Upper lobe of left lung (tissue), 6 donors: Measurements from ENCODE around the gene OR52K2. TPM values are rescaled to one million over a fixed set of nuclear protein-coding genes. Genes with fewer than 3 reads are reported as not detected.
"Not testable (repeated sequence)": the region's sequence is repeated elsewhere in the genome, so short reads cannot be mapped to it uniquely, and the experiment has no call there.

ENCODE experiments used
- ATAC-seq, 2 donors: fragments of 200-7000 bp; cut with Tn5 transposase; one replicate each; pipeline ENCODE4 v1.9.1; 2022; ENCODE audit warnings: mild to moderate bottlenecking in 2 of 2, moderate library complexity in 2 of 2; ENCODE audit not compliant: low FRiP score in 2 of 2
- DNase-seq, 2 donors: peaks; one replicate each; pipeline ENCODE4 v3.0.0-alpha.2; 2019 to 2020
- H3K27ac ChIP-seq, 4 donors: fragments of 200-600 bp; sonication (generic); one replicate each; pipeline ENCODE4 v1.5.1; 2016 to 2019
- H3K27me3 ChIP-seq, 4 donors: fragments of 200-600 bp; sonication (generic); one replicate each; pipeline ENCODE4 v1.5.1; 2017 to 2019
- H3K36me3 ChIP-seq, 4 donors: fragments of 200-600 bp; sonication (generic); one replicate each; pipeline ENCODE4 v1.5.1; 2016 to 2019
- H3K4me1 ChIP-seq, 4 donors: fragments of 200-600 bp; sonication (generic); one replicate each; pipeline ENCODE4 v1.5.1; 2018 to 2019
- H3K4me3 ChIP-seq, 4 donors: fragments of 200-600 bp; sonication (generic); one replicate each; pipeline ENCODE4 v1.5.1; 2017 to 2019; ENCODE audit warnings: mild to moderate bottlenecking in 2 of 4, moderate library complexity in 1 of 4
- H3K9me3 ChIP-seq, 4 donors: fragments of 200-600 bp; sonication (generic); one replicate each; pipeline ENCODE4 v1.5.1; 2018 to 2019
- EP300 ChIP-seq, 4 donors: sonication (generic); formaldehyde crosslinking; IDR thresholded peaks; one replicate each; pipeline ENCODE4 v1.5.1; 2017; ENCODE audit warnings: antibody characterized with exemption in 4 of 4, control low read depth in 2 of 4
- POLR2A ChIP-seq, 4 donors: fragments of 450-650 bp; IDR thresholded peaks; one replicate each; pipeline ENCODE4 v1.5.1; 2016 to 2017; ENCODE audit warnings: antibody characterized with exemption in 4 of 4, mild to moderate bottlenecking in 2 of 4
- POLR2AphosphoS5 ChIP-seq, 2 donors: sonication (generic); formaldehyde crosslinking; IDR thresholded peaks; one replicate each; pipeline ENCODE4 v1.5.1; 2017; ENCODE audit warnings: antibody characterized with exemption in 2 of 2
- WGBS, 2 donors: methylation state at CpG; one replicate each; pipeline ENCODE4 v1.1.5; 2017 to 2018; 5-methylcytosine and 5-hydroxymethylcytosine counted together
- total RNA-seq, 6 donors: library from RNA; depleted of rRNA in 4 of 6; stranded (reverse); fragments of >200 nt in 4 of 6; gene quantifications; one replicate each; pipeline versions ENCODE4 v1.1.0 to v1.2.1, GENCODE V29; 2016 to 2021
- TF ChIP-seq, protein P1 (sequence below), 6 experiments: fragments of 450-650 bp in 4 of 6; fragments of 200-600 bp in 2 of 6; sonication (generic) in 2 of 6; IDR thresholded peaks; one replicate each; pipeline ENCODE4 v1.5.1; 2016 to 2019; ENCODE audit warnings: antibody characterized with exemption in 6 of 6
- donor health status: DM: no; HTN: no; CAD: no; lungs with moderate emphysema.
- donor health status: DM: no; HTN: yes; CAD: no; lungs with severe emphysema.

OR52K2 gene
- not detected for total RNA-seq

DNA sequence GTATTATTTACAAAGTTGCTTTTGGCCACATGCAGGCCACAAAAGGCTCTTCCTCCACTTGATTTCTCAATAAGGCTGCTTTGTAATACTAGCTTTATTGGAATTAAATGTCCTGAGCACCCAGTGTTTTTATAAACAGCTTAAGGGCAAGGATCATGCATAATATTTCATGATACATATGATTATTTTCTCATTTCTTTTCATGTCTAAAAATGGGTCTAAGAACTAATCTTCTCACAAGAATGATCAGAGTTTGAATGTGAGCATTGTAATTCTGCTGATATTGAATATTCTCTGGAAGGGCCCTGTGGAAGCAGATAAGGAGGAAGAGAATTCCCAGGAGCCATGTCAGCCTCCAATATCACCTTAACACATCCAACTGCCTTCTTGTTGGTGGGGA, at the start of gene OR52K2:
Gene OR52K2, plus strand, starts transcription at position 301 of the 400 bp plus-strand sequence. Its CDS starts 45 bp downstream, at position 346.
- no peak for DNase-seq

DNA sequence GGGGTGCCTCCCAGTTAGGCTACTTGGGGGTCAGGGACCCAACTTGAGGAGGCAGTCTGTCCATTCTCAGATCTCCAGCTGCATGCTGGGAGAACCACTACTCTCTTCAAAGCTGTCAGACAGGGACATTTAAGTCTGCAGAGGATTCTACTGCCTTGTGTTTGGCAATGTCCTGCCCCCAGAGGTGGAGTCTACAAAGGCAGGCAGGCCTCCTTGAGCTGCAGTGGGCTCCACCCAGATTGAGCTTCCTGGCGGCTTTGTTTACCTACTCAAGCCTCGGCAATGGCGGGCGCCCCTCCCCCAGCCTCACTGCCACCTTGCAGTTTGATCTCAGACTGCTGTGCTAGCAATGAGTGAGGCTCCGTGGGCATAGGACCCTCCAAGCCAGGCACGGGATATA, 42.9 kb upstream of the OR52K2 start:
- DNase-seq, H3K9me3 ChIP-seq, H3K27me3 ChIP-seq: not testable (repeated sequence)

More for the DNA sequence above, at the start of gene OR52K2:
- no peak for TF ChIP-seq POLR2A (IDR thresholded peaks at IDR 0.05)
- H3K27me3 ChIP-seq: no peaks in the 10 kb centered on the region
- H3K27ac ChIP-seq: no peak within 1 kb of the TSS
- H3K36me3 ChIP-seq: no peaks in the 10 kb centered on the region
- no peaks in the 10 kb centered on the region for H3K9me3 ChIP-seq
- ATAC-seq: no peak
- H3K4me3 ChIP-seq: no peak within 1 kb of the TSS
- no peaks in the 10 kb centered on the region for H3K4me1 ChIP-seq

DNA sequence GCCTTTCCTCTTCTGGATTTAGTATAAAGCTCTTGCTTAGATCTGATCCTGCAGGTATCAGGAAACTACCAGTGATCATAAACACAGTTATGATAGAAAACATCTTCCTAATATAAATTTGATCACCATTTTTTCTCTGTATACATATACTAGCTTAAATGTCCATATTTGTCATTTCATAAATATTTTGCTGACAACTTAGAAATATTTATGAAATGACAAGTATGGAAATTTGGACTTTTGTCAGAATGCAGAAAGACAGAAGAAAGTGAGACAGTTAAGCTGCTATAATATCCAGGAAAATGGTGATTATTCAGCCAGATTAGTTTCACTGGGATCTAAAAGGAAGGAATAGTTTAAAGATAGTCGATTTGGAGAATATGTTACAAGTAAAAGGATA, 32.8 kb upstream of the OR52K2 start:
- H3K36me3 ChIP-seq: no peaks in the 10 kb centered on the region
- no peak overlapping the region for H3K27ac ChIP-seq
- TF ChIP-seq POLR2A (IDR thresholded peaks at IDR 0.05) (no peak), POLR2AphosphoS5 (IDR thresholded peaks at IDR 0.05) (no peak), EP300 (IDR thresholded peaks at IDR 0.05) (no peak)
- TF ChIP-seq, protein P1, sequence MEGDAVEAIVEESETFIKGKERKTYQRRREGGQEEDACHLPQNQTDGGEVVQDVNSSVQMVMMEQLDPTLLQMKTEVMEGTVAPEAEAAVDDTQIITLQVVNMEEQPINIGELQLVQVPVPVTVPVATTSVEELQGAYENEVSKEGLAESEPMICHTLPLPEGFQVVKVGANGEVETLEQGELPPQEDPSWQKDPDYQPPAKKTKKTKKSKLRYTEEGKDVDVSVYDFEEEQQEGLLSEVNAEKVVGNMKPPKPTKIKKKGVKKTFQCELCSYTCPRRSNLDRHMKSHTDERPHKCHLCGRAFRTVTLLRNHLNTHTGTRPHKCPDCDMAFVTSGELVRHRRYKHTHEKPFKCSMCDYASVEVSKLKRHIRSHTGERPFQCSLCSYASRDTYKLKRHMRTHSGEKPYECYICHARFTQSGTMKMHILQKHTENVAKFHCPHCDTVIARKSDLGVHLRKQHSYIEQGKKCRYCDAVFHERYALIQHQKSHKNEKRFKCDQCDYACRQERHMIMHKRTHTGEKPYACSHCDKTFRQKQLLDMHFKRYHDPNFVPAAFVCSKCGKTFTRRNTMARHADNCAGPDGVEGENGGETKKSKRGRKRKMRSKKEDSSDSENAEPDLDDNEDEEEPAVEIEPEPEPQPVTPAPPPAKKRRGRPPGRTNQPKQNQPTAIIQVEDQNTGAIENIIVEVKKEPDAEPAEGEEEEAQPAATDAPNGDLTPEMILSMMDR (IDR thresholded peaks at IDR 0.05): no peak
- no peak overlapping the region for H3K4me3 ChIP-seq
- no peak for ATAC-seq
- WGBS, 2 donors: 45 to 49% methylated on average over 1 of the region's 1 CpG
- H3K27me3 ChIP-seq: no peaks in the 10 kb centered on the region
- DNase-seq: no peak
- no peaks in the 10 kb centered on the region for H3K4me1 ChIP-seq
- no peaks in the 10 kb centered on the region for H3K9me3 ChIP-seq

More for the DNA sequence above, 42.9 kb upstream of the OR52K2 start:
- H3K27ac ChIP-seq, H3K4me1 ChIP-seq, H3K36me3 ChIP-seq, H3K4me3 ChIP-seq, ATAC-seq: not testable (repeated sequence)
- 92 to 93% methylated on average over 4 to 6 of the region's 6 CpGs for WGBS, 2 donors

DNA sequence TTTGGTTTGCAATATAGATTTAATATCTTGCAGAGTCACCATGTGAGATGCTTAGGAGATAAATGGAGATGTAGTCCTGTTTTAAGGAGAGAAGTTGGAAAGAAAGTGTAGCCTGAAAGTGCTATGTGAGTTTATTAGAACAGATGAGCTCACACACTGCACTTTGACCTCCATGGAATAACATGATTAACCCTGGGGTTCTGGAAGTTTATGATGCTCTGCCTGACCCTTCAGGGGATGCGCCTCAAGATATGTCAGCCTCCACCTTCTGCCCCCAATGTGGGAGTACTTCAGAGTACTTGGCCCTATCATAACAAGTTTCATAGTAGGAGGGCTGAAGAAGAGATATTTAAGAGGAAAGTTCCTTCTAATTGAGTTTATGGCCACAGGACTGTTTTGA, 32.3 kb upstream of the OR52K2 start:
- ATAC-seq (no peak), DNase-seq (no peak)
- 53 to 68% methylated on average over 1 of the region's 1 CpG for WGBS, 2 donors
- Histone ChIP-seq H3K27me3 (no peaks in the 10 kb centered on the region), H3K27ac (no peak overlapping the region), H3K36me3 (no peaks in the 10 kb centered on the region), H3K4me1 (no peaks in the 10 kb centered on the region), H3K4me3 (no peak overlapping the region), H3K9me3 (no peaks in the 10 kb centered on the region)
- TF ChIP-seq, protein P1 (IDR thresholded peaks at IDR 0.05): no peak
- no peak for TF ChIP-seq POLR2AphosphoS5 (IDR thresholded peaks at IDR 0.05)
- no peak for TF ChIP-seq POLR2A (IDR thresholded peaks at IDR 0.05)
- TF ChIP-seq EP300 (IDR thresholded peaks at IDR 0.05): no peak

DNA sequence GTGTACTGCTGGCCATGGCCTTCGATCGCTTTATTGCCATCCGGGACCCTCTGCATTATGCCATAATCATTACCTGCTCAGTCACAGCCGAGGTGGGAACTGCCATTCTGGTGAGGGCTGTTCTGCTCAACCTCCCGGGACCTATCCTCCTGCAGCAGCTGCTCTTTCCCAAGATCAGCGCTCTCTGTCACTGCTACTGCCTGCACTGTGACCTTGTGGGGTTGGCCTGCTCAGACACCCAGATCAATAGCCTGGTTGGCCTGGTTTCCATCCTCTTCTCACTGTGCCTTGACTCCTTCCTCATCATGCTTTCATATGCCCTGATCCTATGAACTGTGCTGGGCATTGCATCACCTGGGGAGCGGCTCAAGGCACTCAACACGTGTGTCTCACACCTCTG, 30.7 kb upstream of the OR52K2 start:
- WGBS, 2 donors: 82 to 84% methylated on average over 8 of the region's 8 CpGs
- H3K4me1 ChIP-seq: no peaks in the 10 kb centered on the region
- H3K9me3 ChIP-seq: no peaks in the 10 kb centered on the region
- ATAC-seq (no peak), DNase-seq (no peak)
- H3K27me3 ChIP-seq: no peaks in the 10 kb centered on the region
- H3K27ac ChIP-seq: no peak overlapping the region
- no peaks in the 10 kb centered on the region for H3K36me3 ChIP-seq
- no peak overlapping the region for H3K4me3 ChIP-seq
- TF ChIP-seq POLR2AphosphoS5 (IDR thresholded peaks at IDR 0.05) (no peak), EP300 (IDR thresholded peaks at IDR 0.05) (no peak), POLR2A (IDR thresholded peaks at IDR 0.05) (no peak)
- TF ChIP-seq, protein P1 (IDR thresholded peaks at IDR 0.05): no peak

DNA sequence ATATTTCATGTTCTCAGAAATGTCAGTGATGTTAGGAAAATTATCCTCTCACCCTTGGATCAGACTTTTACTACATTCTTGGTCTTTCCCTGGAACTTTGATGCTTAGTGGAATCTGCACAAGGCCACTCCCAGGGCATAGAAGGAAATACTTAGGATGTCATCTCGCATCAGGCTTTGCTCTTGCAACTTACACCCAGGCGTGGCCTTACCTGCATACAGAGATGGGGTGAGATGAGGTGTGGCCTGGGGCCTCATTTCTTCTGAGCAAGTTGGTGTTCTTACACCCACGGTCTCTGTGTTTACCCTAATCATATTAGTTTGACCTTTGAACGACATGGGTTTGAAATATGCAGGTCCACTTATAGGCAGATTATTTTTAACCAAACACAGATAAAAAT, 19.0 kb upstream of the OR52K2 start:
- no peaks in the 10 kb centered on the region for H3K27me3 ChIP-seq
- no peaks in the 10 kb centered on the region for H3K4me1 ChIP-seq
- no peak overlapping the region for H3K4me3 ChIP-seq
- H3K27ac ChIP-seq: no peak overlapping the region
- no peak for ATAC-seq
- no peaks in the 10 kb centered on the region for H3K9me3 ChIP-seq
- no peak for DNase-seq
- H3K36me3 ChIP-seq: no peaks in the 10 kb centered on the region
- no peak for TF ChIP-seq EP300 (IDR thresholded peaks at IDR 0.05)
- TF ChIP-seq POLR2AphosphoS5 (IDR thresholded peaks at IDR 0.05): no peak
- TF ChIP-seq, protein P1 (IDR thresholded peaks at IDR 0.05): no peak
- TF ChIP-seq POLR2A (IDR thresholded peaks at IDR 0.05): no peak
- 74 to 75% methylated on average over 4 of the region's 4 CpGs for WGBS, 2 donors
